Stimulated activated CD8-positive, alpha-beta memory T cell treated with anti-CD3 and anti-CD28 coated beads, Interleukin-4, amount 100 ng/mL, for 48 hours (primary cell): ENCODE measurements around the gene EIF2AK2.

ENCODE experiments used
- DNase-seq: peaks from one replicate; pipeline ENCODE4 v3.0.0-alpha.2; 2020

Gene EIF2AK2

DNA sequence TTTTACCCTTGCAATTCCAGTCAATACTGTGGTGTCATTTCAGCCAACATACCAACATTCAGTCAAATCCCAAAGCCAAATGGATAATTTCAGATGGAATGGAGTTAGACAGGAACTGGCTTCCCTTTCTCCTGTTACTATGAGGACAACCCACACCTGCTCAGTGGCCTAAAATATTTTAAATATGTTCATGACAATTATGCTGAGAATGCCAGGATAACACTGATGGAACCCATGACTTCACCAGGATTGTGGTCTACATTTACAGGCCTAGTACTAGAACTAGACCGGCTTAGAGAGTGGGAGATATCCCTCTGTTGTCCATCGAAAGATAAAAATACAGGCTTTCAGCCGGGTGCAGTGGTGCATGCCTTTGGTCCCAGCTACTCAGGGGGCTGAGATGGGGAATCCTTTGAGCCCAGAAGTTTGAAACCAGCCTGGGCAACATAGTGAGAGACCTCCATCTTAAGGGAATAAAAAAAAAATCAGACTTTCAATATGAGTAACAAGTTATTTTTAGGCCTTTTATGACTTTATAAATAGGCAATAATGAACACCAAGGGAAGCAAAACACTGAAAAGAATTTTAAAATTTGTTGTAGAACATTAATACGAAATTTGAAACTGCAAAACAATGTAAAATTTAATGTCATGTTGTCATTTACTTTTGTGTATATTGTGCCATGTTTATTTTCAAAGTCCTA lies 58.2 kb downstream of the EIF2AK2 start:
- no peak for DNase-seq

- no peak for DNase-seq
These were observed 60.2 kb downstream of the EIF2AK2 start for GRCh38 chr2:37096568-37096967.

GRCh38 chr2:37091873-37092272 lies 64.9 kb downstream of the EIF2AK2 start:
- DNase-seq, result no peak

GRCh38 chr2:37090019-37090477 lies 66.7 kb downstream of the EIF2AK2 start:
- no peak for DNase-seq

GRCh38 chr2:37085731-37086147 lies 71.0 kb downstream of the EIF2AK2 start:
- no peak for DNase-seq

GRCh38 chr2:37084797-37085196 lies 72.0 kb downstream of the EIF2AK2 start:
- no peak for DNase-seq

- peak; percentile 94 for DNase-seq
These were observed 72.6 kb downstream of the EIF2AK2 start, which contains the start of the genes GPATCH11 and HEATR5B for GRCh38 chr2:37083873-37084794. Gene GPATCH11 (plus strand): TSS chr2:37084518. CDS start chr2:37088382, 3,864 bp downstream. Gene HEATR5B (minus strand): TSS chr2:37084372. CDS start chr2:37083414, 958 bp downstream.

DNA sequence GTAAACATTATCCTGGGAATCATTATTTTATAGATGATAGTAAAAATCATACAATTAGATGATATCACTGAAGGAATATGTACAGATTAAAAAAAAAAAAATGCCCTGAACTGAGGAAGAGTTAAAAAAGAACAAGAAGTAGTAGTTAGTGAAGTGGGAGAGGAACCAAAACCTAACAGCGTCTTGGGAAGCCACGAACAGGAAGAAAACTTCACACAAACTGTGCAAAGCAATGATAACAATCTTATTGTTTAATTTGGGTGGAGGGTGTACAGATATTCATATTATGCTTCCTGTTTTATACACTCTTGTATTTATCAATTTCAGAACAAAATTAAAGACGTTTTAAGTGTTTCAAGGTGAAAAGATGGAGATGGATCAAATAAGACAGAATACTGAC lies 76.1 kb downstream of the EIF2AK2 start:
- no peak for DNase-seq

DNA sequence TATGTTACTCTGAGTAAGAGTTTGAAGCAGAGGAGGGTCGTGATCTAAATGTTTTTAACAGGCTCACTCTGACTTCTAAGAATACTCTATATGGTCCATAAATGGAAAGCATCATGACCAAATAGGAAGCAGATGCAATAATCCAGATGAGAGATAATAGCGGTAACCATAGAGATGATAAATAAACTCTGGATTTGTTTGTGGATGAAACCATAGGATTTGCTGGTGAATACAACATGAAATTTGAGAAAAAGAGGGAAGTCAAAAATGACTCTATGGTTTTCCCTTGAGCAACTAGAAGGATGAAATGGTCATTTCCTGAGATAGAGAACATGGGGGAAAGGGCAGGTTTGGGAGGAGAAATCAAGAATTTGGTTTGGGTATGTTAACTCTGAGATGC lies 76.5 kb downstream of the EIF2AK2 start:
- DNase-seq, result no peak

GRCh38 chr2:37070931-37071330 lies 85.8 kb downstream of the EIF2AK2 start:
- no peak for DNase-seq

- no peak for DNase-seq
These were observed 88.1 kb downstream of the EIF2AK2 start for GRCh38 chr2:37068686-37069085.

DNA sequence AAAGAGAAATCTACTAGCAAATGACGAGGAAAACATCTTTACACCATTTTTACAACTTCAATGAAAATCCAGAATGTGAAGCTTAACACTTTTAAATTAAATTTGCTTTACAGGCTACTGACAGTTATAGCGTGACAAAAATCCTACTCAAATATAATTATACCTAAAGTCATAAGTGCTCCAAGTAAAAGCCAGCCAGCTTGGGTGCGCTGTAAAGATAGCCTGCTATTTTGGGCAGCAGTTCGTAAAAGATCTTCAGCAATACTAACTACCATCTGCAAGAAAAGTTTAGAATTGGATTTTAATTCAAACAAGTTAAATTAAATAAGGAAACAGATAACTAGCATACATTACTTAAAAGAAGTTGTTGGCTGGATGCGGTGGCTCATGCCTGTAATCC lies 95.0 kb downstream of the EIF2AK2 start:
- DNase-seq, result no peak

DNA sequence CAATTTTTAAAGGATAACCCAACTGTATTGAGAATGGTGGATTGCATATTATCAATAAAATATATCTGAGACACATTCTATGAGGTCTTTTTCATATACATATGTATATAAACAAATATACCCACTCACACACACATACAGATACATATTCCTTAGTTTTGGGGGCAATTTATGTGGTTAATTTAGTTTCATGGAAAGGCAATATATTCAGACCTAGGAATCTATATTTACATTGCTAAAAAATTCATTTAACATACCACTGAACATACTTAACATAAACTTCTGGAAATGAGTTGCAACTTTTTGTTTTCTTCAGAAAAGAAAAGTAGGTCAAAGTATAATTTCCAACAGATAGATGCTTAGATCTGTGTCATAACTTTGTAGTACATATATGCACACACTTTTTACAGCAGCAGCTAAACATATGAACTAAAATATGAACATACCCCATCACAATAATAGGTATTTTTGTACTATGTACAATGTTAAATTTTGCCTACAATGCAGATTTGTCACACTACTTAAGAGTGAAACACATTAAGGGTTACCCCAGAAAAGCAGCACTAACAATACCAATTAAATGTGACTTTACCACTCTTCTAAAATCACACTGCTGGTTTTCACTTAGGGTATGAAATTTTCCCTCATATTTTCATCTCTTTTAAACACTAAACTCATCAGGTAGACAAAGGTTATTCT lies 95.6 kb downstream of the EIF2AK2 start:
- no peak for DNase-seq

GRCh38 chr2:37060446-37060845 lies 96.3 kb downstream of the EIF2AK2 start:
- no peak for DNase-seq

- no peak for DNase-seq
These were observed 96.9 kb downstream of the EIF2AK2 start for GRCh38 chr2:37059841-37060240.

DNA sequence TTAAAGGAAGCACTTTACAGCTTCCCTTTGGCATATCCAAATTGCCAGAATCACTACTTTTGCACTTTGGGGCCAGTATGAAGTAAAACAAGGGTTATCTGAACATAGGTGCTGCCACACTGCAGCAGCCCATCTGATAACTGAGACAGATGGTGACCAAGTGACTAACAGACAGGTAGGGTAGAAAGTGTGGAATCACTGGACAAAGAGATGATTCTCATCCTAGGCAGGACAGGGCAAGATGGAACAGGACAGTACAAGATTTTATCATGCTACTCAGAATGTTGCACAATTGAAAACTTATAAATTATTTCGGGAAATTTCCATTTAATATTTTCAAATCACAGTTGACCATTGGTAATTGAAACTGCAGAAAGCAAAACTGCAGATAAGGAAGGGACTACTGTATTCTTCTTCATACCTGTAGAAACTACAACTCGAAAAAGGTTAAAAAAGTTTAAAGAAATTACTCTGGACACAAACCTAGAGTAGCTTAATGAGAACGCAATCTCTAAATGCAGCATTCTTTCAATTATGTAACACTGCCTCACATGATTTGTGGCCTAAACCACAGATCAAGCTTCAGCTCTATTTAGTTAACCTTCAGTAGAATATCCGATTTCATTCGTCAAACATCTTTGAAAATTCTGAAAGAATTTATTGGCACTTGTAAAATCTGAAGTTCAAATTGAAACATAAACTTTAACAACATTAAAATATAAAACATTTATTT lies 104.0 kb downstream of the EIF2AK2 start:
- no peak for DNase-seq
